ENCODE measurements around the gene COL15A1. TPM values are rescaled to one million over a fixed set of nuclear protein-coding genes. Genes with fewer than 3 reads are reported as not detected.

The COL15A1 gene
- total and polyA plus RNA-seq, 2 of the 13 experiments (the other 11 are each of a cell fraction or from before 2014, with no cell fraction given), result not detected

- no peak for TF ChIP-seq PCBP2 (optimal IDR thresholded peaks at IDR 0.05; ENCODE audit: low read depth, low read length, poor library complexity, severe bottlenecking)
- no peak for TF ChIP-seq FIP1L1 (IDR thresholded peaks at IDR 0.05; ENCODE audit: borderline replicate concordance, insufficient read depth, low read depth, low read length)
- 0 out of 2 replicates have a peak, but pooled peaks have one; percentile 27 for TF ChIP-seq ZNF503 (CRISPR knock-in tag; IDR thresholded peaks at IDR 0.05)
- peak; percentile 54 for TF ChIP-seq NFYB (CRISPR knock-in tag; IDR thresholded peaks at IDR 0.05)
- TF ChIP-seq RBM39 (IDR thresholded peaks at IDR 0.05; ENCODE audit: low read depth, low read length, poor library complexity, severe bottlenecking), result peak; percentile 33
- no peak for TF ChIP-seq ZNF563 (CRISPR knock-in tag; IDR thresholded peaks at IDR 0.05)
- no peak for TF ChIP-seq MNT (IDR thresholded peaks at IDR 0.05)
- TF ChIP-seq ZNF678 (CRISPR knock-in tag; IDR thresholded peaks at IDR 0.05), result no peak
- no peak for TF ChIP-seq GLMP (CRISPR knock-in tag; IDR thresholded peaks at IDR 0.05; ENCODE audit: borderline replicate concordance)
- TF ChIP-seq ZFP90 (CRISPR knock-in tag; IDR thresholded peaks at IDR 0.05; ENCODE audit: borderline replicate concordance), result no peak; the same call in 1 of the 2 replicates
- TF ChIP-seq ZNF12 (CRISPR knock-in tag; IDR thresholded peaks at IDR 0.05), result no peak
- peak; percentile 40; the same call in 1 of the 2 replicates for TF ChIP-seq CREB3 (CRISPR knock-in tag; IDR thresholded peaks at IDR 0.05)
- TF ChIP-seq RFX3 (CRISPR knock-in tag; IDR thresholded peaks at IDR 0.05), result no peak
- TF ChIP-seq STAT6 (CRISPR knock-in tag; IDR thresholded peaks at IDR 0.05; ENCODE audit: borderline replicate concordance), result no peak
- TF ChIP-seq SP4 (CRISPR knock-in tag; IDR thresholded peaks at IDR 0.05), result peak; percentile 79
- peak; percentile 42 for TF ChIP-seq MAX (IDR thresholded peaks at IDR 0.05)
- TF ChIP-seq CHCHD3 (CRISPR knock-in tag; IDR thresholded peaks at IDR 0.05), result 0 out of 2 replicates have a peak, but pooled peaks have one; percentile 11
- TF ChIP-seq SOX6 (IDR thresholded peaks at IDR 0.05), result no peak
- no peak for TF ChIP-seq SOX6 (CRISPR knock-in tag; IDR thresholded peaks at IDR 0.05)
- no peak for TF ChIP-seq ARID2 (CRISPR knock-in tag; IDR thresholded peaks at IDR 0.05; ENCODE audit: borderline replicate concordance)
Measured at GRCh38 chr9:99104459-99105151, 160.9 kb downstream of the COL15A1 start, which contains the start of gene TGFBR1 (continued).
